ENCODE results near the gene PAPOLB.

Gene PAPOLB

GRCh38 chr7:4820967-4821471 lies 40.8 kb downstream of the PAPOLB start:
- H3K4me3 ChIP-seq (ENCODE audit: low read depth, low read length): no peak overlapping the region
- no peak for TF ChIP-seq CTCF (conservative IDR thresholded peaks at IDR 0.05; ENCODE audit: low read depth, low read length)
- DNase-seq (ENCODE audit: low read depth): no peak

- TF ChIP-seq CTCF (conservative IDR thresholded peaks at IDR 0.05; ENCODE audit: low read depth, low read length): no peak
- no peak for DNase-seq (ENCODE audit: low read depth)
- H3K4me3 ChIP-seq (ENCODE audit: low read depth, low read length): no peak overlapping the region
Measured at GRCh38 chr7:4820405-4820966, 41.3 kb downstream of the PAPOLB start.

GRCh38 chr7:4819560-4820404 lies 42.0 kb downstream of the PAPOLB start:
- no peak for DNase-seq (ENCODE audit: low read depth)
- no peak overlapping the region for H3K4me3 ChIP-seq (ENCODE audit: low read depth, low read length)
- TF ChIP-seq CTCF (conservative IDR thresholded peaks at IDR 0.05; ENCODE audit: low read depth, low read length): no peak

- no peak for TF ChIP-seq CTCF (conservative IDR thresholded peaks at IDR 0.05; ENCODE audit: low read depth, low read length)
- H3K4me3 ChIP-seq (ENCODE audit: low read depth, low read length): no peak overlapping the region
- DNase-seq (ENCODE audit: low read depth): no peak
Measured at GRCh38 chr7:4818000-4818794, 43.6 kb downstream of the PAPOLB start.

- TF ChIP-seq CTCF (conservative IDR thresholded peaks at IDR 0.05; ENCODE audit: low read depth, low read length): no peak
- no peak for DNase-seq (ENCODE audit: low read depth)
Measured at GRCh38 chr7:4817178-4817901, 44.5 kb downstream of the PAPOLB start.

GRCh38 chr7:4816419-4817080 lies 45.3 kb downstream of the PAPOLB start:
- H3K4me3 ChIP-seq (ENCODE audit: low read depth, low read length): no peak overlapping the region
- DNase-seq (ENCODE audit: low read depth): no peak
- no peak for TF ChIP-seq CTCF (conservative IDR thresholded peaks at IDR 0.05; ENCODE audit: low read depth, low read length)

More at GRCh38 chr7:4817178-4817901, 44.5 kb downstream of the PAPOLB start:
- no peak overlapping the region for H3K4me3 ChIP-seq (ENCODE audit: low read depth, low read length)

Measured in choroid plexus epithelial cell (primary cell).